Gastrocnemius medialis (tissue), 4 donors: Measurements from ENCODE around the gene TBC1D22B.

ENCODE experiments used
- CTCF ChIP-seq, 5 experiments: fragments of 450-650 bp in 3 of 5; fragments of 200-600 bp in 2 of 5; sonication (generic) in 2 of 5; IDR thresholded peaks in 4 of 5; conservative IDR thresholded peaks in 1 of 5; 1 replicate in 4 of 5; 2 replicates in 1 of 5; pipeline ENCODE4 v1.5.1; 2016 to 2019; ENCODE audit warnings: antibody characterized with exemption in 5 of 5, mild to moderate bottlenecking in 3 of 5, moderate library complexity in 3 of 5
- POLR2A ChIP-seq, 2 donors: fragments of 450-650 bp; IDR thresholded peaks; one replicate each; pipeline ENCODE4 v1.6.1; 2017; ENCODE audit warnings: antibody characterized with exemption in 2 of 2, mild to moderate bottlenecking in 2 of 2, moderate library complexity in 2 of 2

GRCh38 chr6:37315157-37315515 is 57.6 kb downstream of the TBC1D22B start:
- TF ChIP-seq CTCF (IDR thresholded peaks at IDR 0.05 in 4 of 5, conservative IDR thresholded peaks at IDR 0.05 in 1 of 5) (no peak), POLR2A (IDR thresholded peaks at IDR 0.05) (no peak)
